GM23248 (cell line): ENCODE data around the gene RFTN1. TPM values are rescaled to one million over a fixed set of nuclear protein-coding genes. Genes with fewer than 3 reads are reported as not detected.

Experiments
- DNase-seq: peaks from one replicate; pipeline ENCODE4 v3.0.0-alpha.2; 2015
- H2AFZ ChIP-seq: fragments of 200-600 bp; sonication (generic); 2 replicates; pipeline ENCODE4 v1.6.1; 2016; ENCODE audit warnings: antibody characterized with exemption
- H3F3A ChIP-seq: fragments of 200-600 bp; sonication (generic); 2 replicates; pipeline ENCODE4 v1.6.1; 2016; ENCODE audit warnings: mild to moderate bottlenecking, antibody characterized with exemption, mixed run types; ENCODE audit not compliant: insufficient read depth
- H3K27ac ChIP-seq: fragments of 200-600 bp; sonication (generic); 2 replicates; pipeline ENCODE4 v1.5.1; 2016; ENCODE audit warnings: mild to moderate bottlenecking
- H3K27me3 ChIP-seq: fragments of 200-600 bp; sonication (generic); replicated peaks from 2 replicates; pipeline ENCODE4 v1.6.1; 2016; ENCODE audit warnings: mild to moderate bottlenecking; ENCODE audit not compliant: insufficient read depth
- H3K36me3 ChIP-seq: fragments of 200-600 bp; sonication (generic); 2 replicates; pipeline ENCODE4 v1.6.1; 2016; ENCODE audit warnings: low read depth, mild to moderate bottlenecking
- H3K4me1 ChIP-seq: fragments of 200-600 bp; sonication (generic); 2 replicates; pipeline ENCODE4 v1.6.1; 2016; ENCODE audit warnings: mild to moderate bottlenecking; ENCODE audit not compliant: insufficient read depth
- H3K4me2 ChIP-seq: fragments of 200-600 bp; sonication (generic); one replicate; pipeline ENCODE4 v1.6.1; 2016; ENCODE audit warnings: mild to moderate bottlenecking; ENCODE audit not compliant: unreplicated experiment
- H3K4me3 ChIP-seq: fragments of 200-600 bp; sonication (generic); 2 replicates; pipeline ENCODE4 v1.5.1; 2016; ENCODE audit warnings: mild to moderate bottlenecking
- H3K79me2 ChIP-seq: fragments of 200-600 bp; sonication (generic); 2 replicates; pipeline ENCODE4 v1.6.1; 2016; ENCODE audit warnings: mild to moderate bottlenecking; ENCODE audit not compliant: insufficient read depth
- H3K9ac ChIP-seq: fragments of 200-600 bp; sonication (generic); 2 replicates; pipeline ENCODE4 v1.6.1; 2016; ENCODE audit warnings: mild to moderate bottlenecking
- H3K9me2 ChIP-seq: fragments of 200-600 bp; sonication (generic); 2 replicates; pipeline ENCODE4 v1.6.1; 2016; ENCODE audit warnings: mixed run types, mild to moderate bottlenecking, moderate library complexity; ENCODE audit not compliant: insufficient read depth
- H3K9me3 ChIP-seq: fragments of 200-600 bp; sonication (generic); one replicate; pipeline ENCODE4 v1.6.1; 2017; ENCODE audit warnings: low read depth
- H4K20me1 ChIP-seq: fragments of 200-600 bp; sonication (generic); 2 replicates; pipeline ENCODE4 v1.6.0; 2016; ENCODE audit not compliant: insufficient read depth
- EZH2 ChIP-seq: fragments of 200-600 bp; sonication (generic); IDR thresholded peaks from 2 replicates; pipeline ENCODE4 v1.6.1; 2018; ENCODE audit warnings: antibody characterized with exemption, mild to moderate bottlenecking; ENCODE audit not compliant: insufficient read depth, poor library complexity, severe bottlenecking
- EZH2phosphoT487 ChIP-seq: fragments of 200-600 bp; sonication (generic); IDR thresholded peaks from 2 replicates; pipeline ENCODE4 v1.6.1; 2018; ENCODE audit warnings: antibody characterized with exemption, moderate library complexity, mild to moderate bottlenecking, low read depth; ENCODE audit not compliant: insufficient read depth
- WGBS, 2 experiments: methylation state at CpG; one replicate each; pipeline ENCODE4 v1.1.6; 2015 to 2017; ENCODE audit warnings: low lambda C conversion rate in 2 of 2, low coverage in 1 of 2; ENCODE audit errors: missing lambda C conversion rate in 2 of 2; 5-methylcytosine and 5-hydroxymethylcytosine counted together
- in situ Hi-C: fragments of 300-500 bp; cut with MboI; formaldehyde crosslinking; loops from 2 replicates; pipeline ENCODE4 v1.15.0; 2020
- polyA plus RNA-seq: library from polyadenylated mRNA; unstranded; fragments of >200 nt; fragmentation: Nextera tagmentation; extraction: Ambion mirVana; gene quantifications from 2 replicates; pipeline ENCODE4 v1.2.1, GENCODE V29; 2016
- total RNA-seq: library from RNA; depleted of rRNA; stranded (reverse); fragments of >200 nt; shearing (Covaris generic); gene quantifications from 2 replicates; pipeline ENCODE4 v1.2.3, GENCODE V29; 2014

Gene RFTN1
- total and polyA plus RNA-seq, 2 experiments from 2014 or later: 43.1 to 77.7 TPM

DNA sequence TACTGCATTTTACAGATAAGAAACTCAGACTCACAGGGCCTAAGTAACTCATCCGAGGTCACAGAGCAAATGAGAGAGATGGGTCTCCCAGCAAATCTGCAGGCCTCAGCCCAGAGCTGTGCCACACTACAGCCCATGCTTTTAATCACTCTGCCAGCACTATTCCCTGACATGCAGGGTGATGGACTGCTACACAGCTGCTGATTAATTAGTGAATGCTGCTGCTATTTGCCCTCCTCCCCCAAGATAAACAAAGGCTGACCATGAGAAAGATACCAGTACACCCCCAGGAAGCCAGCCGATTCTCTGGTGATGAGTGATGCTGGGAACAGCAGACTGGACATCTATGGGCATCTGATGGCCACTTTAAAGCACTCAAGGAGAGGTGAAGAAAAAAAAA is 39.3 kb downstream of the RFTN1 start:
- peak overlapping the region; percentile 2 for H3K4me2 ChIP-seq
- TF ChIP-seq EZH2phosphoT487 (no peak), EZH2 (no peak)
- peak; percentile 49 for DNase-seq
- in situ Hi-C loops: no loop called here
- H3K4me1 ChIP-seq: peaks cover 55% of the 10 kb centered on the region
- H3K9ac ChIP-seq: no peak overlapping the region
- H3K9me3 ChIP-seq: no peaks in the 10 kb centered on the region
- 13 to 30% methylated on average over 2 of the region's 2 CpGs for WGBS, 2 experiments
- no peaks in the 10 kb centered on the region for H3K27me3 ChIP-seq
- H3F3A ChIP-seq: peaks cover 45% of the 10 kb centered on the region
- H3K9me2 ChIP-seq: no peaks in the 10 kb centered on the region
- no peak overlapping the region for H2AFZ ChIP-seq
- H4K20me1 ChIP-seq: no peaks in the 10 kb centered on the region
- H3K4me3 ChIP-seq: no peak overlapping the region
- peaks cover 16% of the 10 kb centered on the region; the same call in 1 of the 2 replicates for H3K36me3 ChIP-seq
- H3K27ac ChIP-seq: peak overlapping the region; percentile 5
- peaks cover 54% of the 10 kb centered on the region for H3K79me2 ChIP-seq

DNA sequence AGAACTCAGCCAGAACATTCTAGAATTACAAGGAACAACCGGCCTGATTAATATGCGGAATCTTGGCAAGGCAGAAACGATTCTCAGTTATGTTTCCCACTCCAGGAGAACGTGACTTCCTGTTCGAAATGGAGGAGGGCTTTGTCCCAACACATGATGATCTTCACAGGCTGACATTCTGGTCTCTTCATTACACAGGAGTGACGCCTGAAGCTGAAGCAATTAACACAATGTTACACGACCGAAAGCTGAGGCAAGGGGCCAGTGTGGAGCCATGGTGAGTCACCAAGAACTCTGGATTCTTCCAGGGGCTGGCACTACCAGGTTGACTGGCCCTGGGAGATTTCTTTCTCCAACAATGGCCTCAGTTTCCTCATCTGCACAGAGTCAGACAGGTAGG is 40.9 kb downstream of the RFTN1 start:
- DNase-seq: no peak
- H3K9me3 ChIP-seq: no peaks in the 10 kb centered on the region
- peaks cover 38% of the 10 kb centered on the region for H3K4me1 ChIP-seq
- no peak overlapping the region for H3K27ac ChIP-seq
- no peak overlapping the region for H3K9ac ChIP-seq
- H3K9me2 ChIP-seq: no peaks in the 10 kb centered on the region
- H3K79me2 ChIP-seq: peaks cover 55% of the 10 kb centered on the region
- no peaks in the 10 kb centered on the region for H4K20me1 ChIP-seq
- peaks cover 14% of the 10 kb centered on the region; the same call in 1 of the 2 replicates for H3K36me3 ChIP-seq
- in situ Hi-C loops: no loop called here
- no peaks in the 10 kb centered on the region for H3K27me3 ChIP-seq
- H2AFZ ChIP-seq: no peak overlapping the region
- no peak overlapping the region for H3K4me3 ChIP-seq
- TF ChIP-seq EZH2 (no peak), EZH2phosphoT487 (no peak)
- 46 to 61% methylated on average over 8 of the region's 8 CpGs for WGBS, 2 experiments
- no peak overlapping the region for H3K4me2 ChIP-seq
- H3F3A ChIP-seq: peaks cover 37% of the 10 kb centered on the region

DNA sequence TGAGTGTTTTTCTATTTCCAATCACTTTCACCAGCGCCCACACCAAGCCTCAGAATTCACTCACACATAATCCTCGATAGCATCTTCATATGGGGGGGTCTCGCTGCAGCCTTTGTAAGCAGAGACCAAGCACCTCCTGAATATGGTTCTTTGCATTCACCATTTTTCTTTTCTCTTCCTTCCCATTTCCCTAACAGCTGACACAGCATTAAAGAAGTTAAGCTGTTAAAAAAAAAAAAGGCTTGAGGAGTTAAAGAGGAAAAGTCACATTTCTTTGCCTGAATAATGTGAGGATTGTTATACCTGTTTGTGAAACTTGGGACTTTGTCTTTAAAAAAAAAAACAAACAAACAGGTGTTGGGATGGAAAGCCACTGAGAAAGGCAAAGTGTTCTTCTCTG is 41.6 kb downstream of the RFTN1 start:
- Histone ChIP-seq H3F3A (peaks cover 31% of the 10 kb centered on the region), H3K27me3 (no peaks in the 10 kb centered on the region), H3K9me2 (no peaks in the 10 kb centered on the region), H3K9ac (no peak overlapping the region), H3K79me2 (peaks cover 61% of the 10 kb centered on the region), H3K27ac (no peak overlapping the region), H2AFZ (no peak overlapping the region), H4K20me1 (no peaks in the 10 kb centered on the region), H3K4me1 (peaks cover 31% of the 10 kb centered on the region), H3K4me3 (no peak overlapping the region), H3K36me3 (peaks cover 14% of the 10 kb centered on the region; the same call in 1 of the 2 replicates), H3K4me2 (no peak overlapping the region), H3K9me3 (no peaks in the 10 kb centered on the region)
- WGBS, 2 experiments: 98 to 100% methylated on average over 3 of the region's 3 CpGs
- TF ChIP-seq EZH2 (no peak), EZH2phosphoT487 (no peak)
- in situ Hi-C loops: no loop called here
- DNase-seq: no peak

DNA sequence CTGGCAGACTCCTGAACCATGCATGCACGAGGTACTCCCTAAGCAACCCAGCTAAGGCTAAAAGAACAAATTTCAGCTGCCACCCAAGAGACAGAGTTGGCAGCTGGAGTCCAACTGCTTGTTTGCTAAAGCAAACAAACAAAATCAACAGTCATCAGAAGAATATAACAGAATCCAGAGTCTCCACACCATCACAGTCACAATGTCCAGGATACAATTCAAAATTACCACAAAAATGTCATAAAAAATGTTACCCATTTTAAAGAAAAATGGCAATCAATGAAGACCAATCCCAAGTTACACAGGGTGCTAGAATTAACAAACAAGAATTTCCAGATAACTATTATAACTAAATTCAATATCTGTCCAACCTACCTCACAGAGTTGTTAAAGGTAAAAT is 42.9 kb downstream of the RFTN1 start:
- H3K79me2 ChIP-seq: peaks cover 65% of the 10 kb centered on the region
- 100% methylated on average over 1 of the region's 1 CpG for WGBS, 2 experiments
- no peak overlapping the region for H2AFZ ChIP-seq
- no peak for TF ChIP-seq EZH2phosphoT487
- TF ChIP-seq EZH2: no peak
- peaks cover 19% of the 10 kb centered on the region for H3F3A ChIP-seq
- no peak for DNase-seq
- no peaks in the 10 kb centered on the region for H3K9me2 ChIP-seq
- H3K4me2 ChIP-seq: no peak overlapping the region
- H3K27me3 ChIP-seq: no peaks in the 10 kb centered on the region
- peaks cover 20% of the 10 kb centered on the region for H3K4me1 ChIP-seq
- no peaks in the 10 kb centered on the region for H3K9me3 ChIP-seq
- H3K36me3 ChIP-seq: peaks cover 14% of the 10 kb centered on the region; the same call in 1 of the 2 replicates
- H3K27ac ChIP-seq: no peak overlapping the region
- H3K4me3 ChIP-seq: no peak overlapping the region
- no peak overlapping the region for H3K9ac ChIP-seq
- in situ Hi-C loops: no loop called here
- no peaks in the 10 kb centered on the region for H4K20me1 ChIP-seq
